Right ventricle myocardium superior (tissue), 1 donor: ENCODE results near the gene BID. TPM values are rescaled to one million over a fixed set of nuclear protein-coding genes. Genes with fewer than 3 reads are reported as not detected.
A peak's percentile ranks its signal among the peaks of the same experiment; 100 is the strongest.
"Not testable (repeated sequence)": the region's sequence is repeated elsewhere in the genome, so short reads cannot be mapped to it uniquely, and the experiment has no call there.

ENCODE experiments used
- ATAC-seq: fragments of 200-7000 bp; cut with Tn5 transposase; one replicate; pipeline ENCODE4 v1.9.1; 2020; ENCODE audit warnings: mild to moderate bottlenecking; ENCODE audit not compliant: poor library complexity
- DNase-seq: peaks from one replicate; pipeline ENCODE4 v3.0.0-alpha.2; 2020
- intact Hi-C: fragments of 100-400 bp; cut with DNase I; formaldehyde crosslinking; loops from one replicate; pipeline ENCODE4 v1.11.2; 2022
- total RNA-seq: library from RNA; stranded (reverse); fragmentation: NEBNext Ultra II Directional; extraction: Animal tissue kit (Norgen Biotek cat#: 25700); gene quantifications from one replicate; pipeline ENCODE4 v1.2.1, GENCODE V29; 2021
- donor health status: DM: no; HTN: yes; CAD: no; lungs with severe emphysema.

Gene BID
- total RNA-seq, 1 donor from 2014 or later: 20.0 TPM

- peak; percentile 85 for ATAC-seq
- intact Hi-C loops: no loop called here
- DNase-seq: no peak
Measured at GRCh38 chr22:17724678-17725499, 49.4 kb downstream of the BID start.

- intact Hi-C loops: no loop called here
- no peak for DNase-seq
- no peak for ATAC-seq
Measured at GRCh38 chr22:17724241-17724640, 50.0 kb downstream of the BID start.

GRCh38 chr22:17719911-17720310, 54.4 kb downstream of the BID start:
- intact Hi-C loops: no loop called here
- no peak for ATAC-seq
- no peak for DNase-seq

GRCh38 chr22:17717708-17718107, 56.6 kb downstream of the BID start:
- no peak for DNase-seq
- no peak for ATAC-seq
- intact Hi-C loops: no loop called here

GRCh38 chr22:17716529-17716928, 57.7 kb downstream of the BID start:
- DNase-seq (no peak), ATAC-seq (no peak)
- intact Hi-C loops: no loop called here

GRCh38 chr22:17712441-17712840, 61.8 kb downstream of the BID start:
- intact Hi-C loops: no loop called here
- no peak for DNase-seq
- ATAC-seq: no peak

GRCh38 chr22:17710023-17710422, 64.2 kb downstream of the BID start:
- no peak for ATAC-seq
- no peak for DNase-seq
- intact Hi-C loops: no loop called here

GRCh38 chr22:17707526-17707925, 66.7 kb downstream of the BID start:
- intact Hi-C loops: no loop called here
- DNase-seq (no peak), ATAC-seq (no peak)

GRCh38 chr22:17706947-17707346, 67.3 kb downstream of the BID start:
- ATAC-seq (no peak), DNase-seq (no peak)
- intact Hi-C loops: no loop called here

- DNase-seq (no peak), ATAC-seq (peak; percentile 90)
- intact Hi-C loops: no loop called here
Measured at GRCh38 chr22:17705951-17706900, 68.0 kb downstream of the BID start.

GRCh38 chr22:17705546-17705945, 68.7 kb downstream of the BID start:
- no peak for ATAC-seq
- intact Hi-C loops: no loop called here

GRCh38 chr22:17703811-17704210, 70.5 kb downstream of the BID start:
- DNase-seq (no peak), ATAC-seq (no peak)
- intact Hi-C loops: no loop called here

More at GRCh38 chr22:17705546-17705945, 68.7 kb downstream of the BID start:
- DNase-seq: no peak

- no peak for ATAC-seq
- intact Hi-C loops: no loop called here
- DNase-seq: no peak
Measured at GRCh38 chr22:17700778-17701177, 73.5 kb downstream of the BID start.

GRCh38 chr22:17699696-17700340, 74.5 kb downstream of the BID start:
- ATAC-seq (no peak), DNase-seq (no peak)
- intact Hi-C loops: no loop called here

GRCh38 chr22:17698948-17699347, 75.3 kb downstream of the BID start:
- ATAC-seq (no peak), DNase-seq (no peak)
- intact Hi-C loops: no loop called here

GRCh38 chr22:17698276-17698675, 76.0 kb downstream of the BID start:
- intact Hi-C loops, DNase-seq, ATAC-seq: not testable (repeated sequence)

GRCh38 chr22:17697196-17697595, 77.1 kb downstream of the BID start:
- DNase-seq, ATAC-seq, intact Hi-C loops: not testable (repeated sequence)

- ATAC-seq (no peak), DNase-seq (no peak)
- intact Hi-C loops: no loop called here
Measured at GRCh38 chr22:17695986-17696385, 78.3 kb downstream of the BID start.

- DNase-seq (no peak), ATAC-seq (no peak)
- intact Hi-C loops: no loop called here
Measured at GRCh38 chr22:17694752-17695151, 79.5 kb downstream of the BID start.
